Ovary (tissue), 9 donors: ENCODE data around the gene ANAPC5. TPM values are rescaled to one million over a fixed set of nuclear protein-coding genes. Genes with fewer than 3 reads are reported as not detected.

ENCODE experiments used
- DNase-seq, 5 donors: peaks; one replicate each; pipeline ENCODE4 v3.0.0-alpha.2; 2019 to 2020
- H3K27ac ChIP-seq, 2 donors: fragments of 200-600 bp; one replicate each; pipeline versions ENCODE4 v1.5.1 to v1.8.0; 2019 to 2022
- H3K27me3 ChIP-seq: fragments of 200-600 bp; one replicate; pipeline ENCODE4 v1.8.0; 2022
- H3K36me3 ChIP-seq: fragments of 200-600 bp; sonication (generic); one replicate; pipeline ENCODE4 v1.5.1; 2019
- H3K4me1 ChIP-seq: one replicate; pipeline ENCODE4 v1.8.1; 2013; ENCODE audit warnings: mild to moderate bottlenecking, moderate library complexity; ENCODE audit not compliant: insufficient read depth
- H3K4me3 ChIP-seq: fragments of 200-600 bp; sonication (generic); one replicate; pipeline ENCODE4 v1.5.1; 2017
- H3K9me3 ChIP-seq, 2 donors: fragments of 200-600 bp in 1 of 2; sonication (generic) in 1 of 2; one replicate each; pipeline versions ENCODE4 v1.5.1 to v1.8.1; 2013 to 2019; ENCODE audit warnings: mild to moderate bottlenecking in 1 of 2, moderate library complexity in 1 of 2
- EP300 ChIP-seq: sonication (generic); formaldehyde crosslinking; IDR thresholded peaks from one replicate; pipeline ENCODE4 v1.6.1; 2017; ENCODE audit warnings: antibody characterized with exemption
- POLR2A ChIP-seq: fragments of 450-650 bp; IDR thresholded peaks from one replicate; pipeline ENCODE4 v1.6.1; 2017; ENCODE audit warnings: antibody characterized with exemption, mild to moderate bottlenecking, moderate library complexity
- WGBS, 3 donors: extraction: QIAGEN DNeasy Blood & Tissue Kit in 1 of 3; methylation state at CpG; one replicate each; pipeline versions ENCODE4 v1.1.5 to v1.1.7; 2013 to 2017; 5-methylcytosine and 5-hydroxymethylcytosine counted together
- intact Hi-C, 4 donors: fragments of 100-400 bp; cut with DNase I; formaldehyde crosslinking; loops; one replicate each; pipeline versions ENCODE4 v1.11.0 to v1.15.1; 2022 to 2023
- polyA plus RNA-seq, 2 donors: library from polyadenylated mRNA; stranded (reverse); fragments of 200-250 nt in 1 of 2; fragments of 350-450 nt in 1 of 2; fragmentation: Illumina TruSeq in 1 of 2; extraction: RNeasy Lipid Tissue Mini Kit (QIAGEN cat#74804) in 1 of 2; gene quantifications; one replicate each; pipeline ENCODE4 v1.2.3, GENCODE V29; 2013 to 2014
- total RNA-seq, 7 donors: library from RNA; depleted of rRNA in 2 of 7; stranded (reverse); fragments of >200 nt in 2 of 7; fragmentation: NEBNext Ultra II Directional in 3 of 7; extraction: Animal tissue kit (Norgen Biotek cat#: 25700) in 3 of 7; gene quantifications; one replicate each; pipeline versions ENCODE4 v1.1.0 to v1.2.4, GENCODE V29; 2016 to 2023
- TF ChIP-seq, protein P1 (sequence below), 3 donors: fragments of 450-650 bp in 2 of 3; fragments of 200-600 bp in 1 of 3; IDR thresholded peaks; one replicate each; pipeline versions ENCODE4 v1.5.1 to v1.8.0; 2016 to 2022; ENCODE audit warnings: antibody characterized with exemption in 3 of 3, mild to moderate bottlenecking in 1 of 3
- donor health status: DM: no; HTN: no; CAD: no; lungs with moderate emphysema.
- donor health status: DM: no; HTN: no; CAD: no.
- donor health status: Bipolar disorder and iron deficiency.
- donor health status: DM: yes; HTN: yes; CAD: no.
- donor health status: DM: no; HTN: no; CAD: no.
- donor health status: DM: yes; HTN: yes; CAD: no.

ANAPC5 gene
- total and polyA plus RNA-seq, 9 donors: 58.1 to 149 (median 78.9) TPM

GRCh38 chr12:121334513-121335343 is 17.5 kb downstream of the ANAPC5 start:
- DNase-seq: no peak
- no peaks in the 10 kb centered on the region for H3K4me1 ChIP-seq
- no peaks in the 10 kb centered on the region for H3K36me3 ChIP-seq
- H3K9me3 ChIP-seq: no peaks in the 10 kb centered on the region
- no peaks in the 10 kb centered on the region for H3K27me3 ChIP-seq
- H3K4me3 ChIP-seq: no peak overlapping the region
- no peak overlapping the region for H3K27ac ChIP-seq
- TF ChIP-seq EP300: no peak
- TF ChIP-seq, protein P1, sequence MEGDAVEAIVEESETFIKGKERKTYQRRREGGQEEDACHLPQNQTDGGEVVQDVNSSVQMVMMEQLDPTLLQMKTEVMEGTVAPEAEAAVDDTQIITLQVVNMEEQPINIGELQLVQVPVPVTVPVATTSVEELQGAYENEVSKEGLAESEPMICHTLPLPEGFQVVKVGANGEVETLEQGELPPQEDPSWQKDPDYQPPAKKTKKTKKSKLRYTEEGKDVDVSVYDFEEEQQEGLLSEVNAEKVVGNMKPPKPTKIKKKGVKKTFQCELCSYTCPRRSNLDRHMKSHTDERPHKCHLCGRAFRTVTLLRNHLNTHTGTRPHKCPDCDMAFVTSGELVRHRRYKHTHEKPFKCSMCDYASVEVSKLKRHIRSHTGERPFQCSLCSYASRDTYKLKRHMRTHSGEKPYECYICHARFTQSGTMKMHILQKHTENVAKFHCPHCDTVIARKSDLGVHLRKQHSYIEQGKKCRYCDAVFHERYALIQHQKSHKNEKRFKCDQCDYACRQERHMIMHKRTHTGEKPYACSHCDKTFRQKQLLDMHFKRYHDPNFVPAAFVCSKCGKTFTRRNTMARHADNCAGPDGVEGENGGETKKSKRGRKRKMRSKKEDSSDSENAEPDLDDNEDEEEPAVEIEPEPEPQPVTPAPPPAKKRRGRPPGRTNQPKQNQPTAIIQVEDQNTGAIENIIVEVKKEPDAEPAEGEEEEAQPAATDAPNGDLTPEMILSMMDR (IDR thresholded peaks at IDR 0.05): peak; percentile 57 to 67 (median 57)
- TF ChIP-seq POLR2A: no peak
- WGBS, 3 donors: 62 to 66% (median 62%) methylated on average over 8 of the region's 8 CpGs
- intact Hi-C loops: loop anchor here in 2 of 4 donors (5.0 to 10.0 kb wide), 2 partner anchors 110 to 1077 kb away; no protein-coding TSS in a partner anchor

- H3K9me3 ChIP-seq: no peaks in the 10 kb centered on the region
- H3K4me1 ChIP-seq: no peaks in the 10 kb centered on the region
- no peaks in the 10 kb centered on the region for H3K36me3 ChIP-seq
- H3K27ac ChIP-seq: no peak overlapping the region
- 86 to 94% (median 90%) methylated on average over 1 of the region's 1 CpG for WGBS, 3 donors
- DNase-seq: no peak
- H3K4me3 ChIP-seq: no peak overlapping the region
- intact Hi-C loops: loop anchor here in 1 of 4 donors (10.0 kb wide), 1 partner anchor 111 kb away; no protein-coding TSS in a partner anchor
- no peaks in the 10 kb centered on the region for H3K27me3 ChIP-seq
- TF ChIP-seq POLR2A (no peak), EP300 (no peak)
- TF ChIP-seq, protein P1 (IDR thresholded peaks at IDR 0.05): no peak
Observed at GRCh38 chr12:121333747-121334146, 18.5 kb downstream of the ANAPC5 start.

DNA sequence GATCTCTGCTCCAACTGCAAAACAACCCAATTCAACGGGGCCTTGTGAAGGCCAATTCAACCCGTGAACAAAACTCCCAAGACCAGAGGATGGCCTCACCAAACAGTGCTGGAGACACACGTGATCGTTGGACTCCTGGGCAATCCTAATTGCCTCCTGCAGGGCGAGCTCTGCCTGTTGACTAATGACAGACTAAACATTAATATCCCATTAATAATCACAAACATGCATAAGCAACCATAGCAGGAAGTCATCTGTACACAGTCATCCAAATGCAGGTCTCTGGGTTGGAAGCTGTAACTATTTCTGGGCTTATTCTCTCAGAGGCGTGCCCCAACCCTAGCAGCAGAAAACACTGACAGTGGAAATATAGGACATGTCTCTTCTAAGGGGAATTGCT is 21.0 kb downstream of the ANAPC5 start:
- H3K36me3 ChIP-seq: no peaks in the 10 kb centered on the region
- DNase-seq: no peak
- intact Hi-C loops: loop anchor here in 1 of 4 donors (10.0 kb wide), 1 partner anchor 114 kb away; no protein-coding TSS in a partner anchor

DNA sequence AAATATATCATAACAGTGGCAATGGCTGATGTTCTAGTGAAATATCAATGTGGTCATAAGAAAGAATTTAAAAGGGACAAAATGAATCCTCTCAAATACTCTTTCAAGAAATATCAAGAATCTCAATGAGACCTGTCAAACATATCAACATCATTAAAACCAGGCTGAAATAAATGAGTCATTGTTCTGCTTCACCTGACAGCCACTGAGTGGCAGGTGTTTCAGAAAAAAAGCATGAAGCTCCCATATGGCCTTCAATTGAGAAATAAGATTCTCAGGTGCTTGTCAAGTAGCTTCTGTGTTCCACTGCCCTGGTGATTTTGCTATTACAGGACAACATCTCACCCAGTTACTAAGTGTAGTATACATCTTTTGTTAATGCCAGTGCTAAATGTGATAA is 21.5 kb downstream of the ANAPC5 start:
- TF ChIP-seq, protein P1 (IDR thresholded peaks at IDR 0.05): no peak
- TF ChIP-seq POLR2A: no peak
- TF ChIP-seq EP300: no peak
- H3K36me3 ChIP-seq: no peaks in the 10 kb centered on the region
- H3K9me3 ChIP-seq: no peaks in the 10 kb centered on the region
- H3K4me3 ChIP-seq: no peak overlapping the region
- H3K4me1 ChIP-seq: no peaks in the 10 kb centered on the region
- no peak for DNase-seq
- intact Hi-C loops: loop anchor here in 1 of 4 donors (10.0 kb wide), 1 partner anchor 114 kb away; no protein-coding TSS in a partner anchor
- no peaks in the 10 kb centered on the region for H3K27me3 ChIP-seq
- H3K27ac ChIP-seq: no peak overlapping the region

More for the DNA sequence above, 21.0 kb downstream of the ANAPC5 start:
- Histone ChIP-seq H3K4me3 (no peak overlapping the region), H3K4me1 (no peaks in the 10 kb centered on the region), H3K27me3 (no peaks in the 10 kb centered on the region), H3K9me3 (no peaks in the 10 kb centered on the region), H3K27ac (no peak overlapping the region)
- 75 to 82% (median 76%) methylated on average over 6 of the region's 6 CpGs for WGBS, 3 donors
- TF ChIP-seq EP300 (no peak), POLR2A (no peak)
- TF ChIP-seq, protein P1 (IDR thresholded peaks at IDR 0.05): no peak
